ENCODE results near the gene CYP1A2. TPM values are rescaled to one million over a fixed set of nuclear protein-coding genes. Genes with fewer than 3 reads are reported as not detected.

Gene CYP1A2
- total RNA-seq, 3 donors from 2014 or later: not detected

- no peaks in the 10 kb centered on the region for H3K27me3 ChIP-seq
- H3K9me3 ChIP-seq: no peaks in the 10 kb centered on the region
- DNase-seq (ENCODE audit: low spot score in 2 of 2): no peak
- no peak for TF ChIP-seq CTCF (IDR thresholded peaks at IDR 0.05)
- TF ChIP-seq POLR2A (IDR thresholded peaks at IDR 0.05): no peak
- no peak for TF ChIP-seq POLR2AphosphoS5 (IDR thresholded peaks at IDR 0.05)
- no peak overlapping the region for H3K27ac ChIP-seq
- H3K36me3 ChIP-seq: no peaks in the 10 kb centered on the region
- intact Hi-C loops (cut with DNase I; ENCODE audit: low total_unique reads): no loop called here
- no peaks in the 10 kb centered on the region for H3K4me1 ChIP-seq
- H3K4me3 ChIP-seq: no peak overlapping the region
Observed at GRCh38 chr15:74712311-74712710, 36.3 kb upstream of the CYP1A2 start.

GRCh38 chr15:74716651-74717050 is 32.0 kb upstream of the CYP1A2 start:
- no peaks in the 10 kb centered on the region for H3K36me3 ChIP-seq
- no peak overlapping the region for H3K4me3 ChIP-seq
- H3K9me3 ChIP-seq: no peaks in the 10 kb centered on the region
- H3K4me1 ChIP-seq: no peaks in the 10 kb centered on the region
- H3K27ac ChIP-seq: no peak overlapping the region
- intact Hi-C loops (cut with DNase I; ENCODE audit: low total_unique reads): no loop called here
- H3K27me3 ChIP-seq: no peaks in the 10 kb centered on the region
- no peak for DNase-seq (ENCODE audit: low spot score in 2 of 2)
- TF ChIP-seq CTCF (IDR thresholded peaks at IDR 0.05) (no peak), POLR2AphosphoS5 (IDR thresholded peaks at IDR 0.05) (no peak), POLR2A (IDR thresholded peaks at IDR 0.05) (no peak)

- Histone ChIP-seq H3K27me3 (peaks cover 0 to 11% of the 10 kb centered on the region in 2 donors), H3K4me3 (no peak overlapping the region), H3K27ac (no peak overlapping the region), H3K4me1 (no peaks in the 10 kb centered on the region), H3K36me3 (no peaks in the 10 kb centered on the region), H3K9me3 (no peaks in the 10 kb centered on the region)
- TF ChIP-seq POLR2A (IDR thresholded peaks at IDR 0.05) (no peak), POLR2AphosphoS5 (IDR thresholded peaks at IDR 0.05) (no peak), CTCF (IDR thresholded peaks at IDR 0.05) (no peak)
- no peak for DNase-seq (ENCODE audit: low spot score in 2 of 2)
- intact Hi-C loops (cut with DNase I; ENCODE audit: low total_unique reads): no loop called here
Observed at GRCh38 chr15:74722591-74722990, 26.1 kb upstream of the CYP1A2 start.

DNA sequence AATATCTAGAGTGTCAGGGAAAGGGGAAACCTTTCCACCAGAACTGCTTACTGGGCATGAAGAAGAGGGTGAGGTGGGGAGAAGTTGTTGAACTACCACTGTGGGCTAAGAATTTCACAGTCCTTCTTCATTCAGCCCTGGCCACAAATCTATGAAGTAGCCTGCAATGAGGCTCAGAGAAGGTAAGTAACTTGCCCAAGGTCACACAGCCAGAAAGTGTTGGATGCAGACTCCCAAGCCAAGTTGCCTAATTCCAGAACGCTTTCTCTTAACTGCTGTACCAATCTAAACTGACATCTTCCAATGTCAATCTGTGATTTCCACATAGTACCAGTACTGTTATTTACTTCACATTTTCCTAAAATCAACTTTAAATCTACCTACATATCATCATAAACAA is 25.5 kb upstream of the CYP1A2 start:
- Histone ChIP-seq H3K36me3 (no peaks in the 10 kb centered on the region), H3K27ac (no peak overlapping the region), H3K4me3 (no peak overlapping the region), H3K27me3 (peaks cover 0 to 16% of the 10 kb centered on the region in 2 donors), H3K4me1 (no peaks in the 10 kb centered on the region), H3K9me3 (no peaks in the 10 kb centered on the region)
- TF ChIP-seq POLR2AphosphoS5 (IDR thresholded peaks at IDR 0.05) (no peak), CTCF (IDR thresholded peaks at IDR 0.05) (no peak), POLR2A (IDR thresholded peaks at IDR 0.05) (no peak)
- DNase-seq (ENCODE audit: low spot score in 2 of 2): no peak
- intact Hi-C loops (cut with DNase I; ENCODE audit: low total_unique reads): no loop called here

GRCh38 chr15:74723754-74724334 is 24.8 kb upstream of the CYP1A2 start:
- DNase-seq (ENCODE audit: low spot score in 2 of 2): no peak
- TF ChIP-seq POLR2A (IDR thresholded peaks at IDR 0.05) (no peak), CTCF (IDR thresholded peaks at IDR 0.05) (no peak), POLR2AphosphoS5 (IDR thresholded peaks at IDR 0.05) (no peak)
- H3K27me3 ChIP-seq: peaks cover 0 to 16% of the 10 kb centered on the region in 2 donors
- H3K4me3 ChIP-seq: no peak overlapping the region
- intact Hi-C loops (cut with DNase I; ENCODE audit: low total_unique reads): no loop called here
- H3K27ac ChIP-seq: no peak overlapping the region
- H3K36me3 ChIP-seq: no peaks in the 10 kb centered on the region
- no peaks in the 10 kb centered on the region for H3K9me3 ChIP-seq
- no peaks in the 10 kb centered on the region for H3K4me1 ChIP-seq
